ENCODE measurements around the gene FIGNL1.

DNA sequence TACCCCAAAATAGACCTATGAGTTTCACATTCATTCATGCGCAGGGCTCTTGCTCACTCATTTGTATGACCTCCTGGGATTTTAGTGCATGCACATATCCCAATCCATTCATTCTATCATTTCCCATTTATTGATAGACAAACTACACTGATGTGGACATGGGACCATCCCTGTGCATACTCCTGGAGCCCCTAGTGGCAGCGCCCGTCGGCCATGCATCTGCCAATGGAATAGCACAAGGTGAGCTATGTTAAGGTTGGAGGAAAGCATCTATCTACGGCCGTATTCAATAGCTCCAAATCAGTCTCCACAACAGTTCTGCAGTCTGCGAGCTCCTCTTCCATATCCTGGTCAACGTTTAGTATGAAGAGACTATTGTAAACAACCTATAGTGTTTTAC, 31.7 kb upstream of the FIGNL1 start:
- TF ChIP-seq, protein P1, sequence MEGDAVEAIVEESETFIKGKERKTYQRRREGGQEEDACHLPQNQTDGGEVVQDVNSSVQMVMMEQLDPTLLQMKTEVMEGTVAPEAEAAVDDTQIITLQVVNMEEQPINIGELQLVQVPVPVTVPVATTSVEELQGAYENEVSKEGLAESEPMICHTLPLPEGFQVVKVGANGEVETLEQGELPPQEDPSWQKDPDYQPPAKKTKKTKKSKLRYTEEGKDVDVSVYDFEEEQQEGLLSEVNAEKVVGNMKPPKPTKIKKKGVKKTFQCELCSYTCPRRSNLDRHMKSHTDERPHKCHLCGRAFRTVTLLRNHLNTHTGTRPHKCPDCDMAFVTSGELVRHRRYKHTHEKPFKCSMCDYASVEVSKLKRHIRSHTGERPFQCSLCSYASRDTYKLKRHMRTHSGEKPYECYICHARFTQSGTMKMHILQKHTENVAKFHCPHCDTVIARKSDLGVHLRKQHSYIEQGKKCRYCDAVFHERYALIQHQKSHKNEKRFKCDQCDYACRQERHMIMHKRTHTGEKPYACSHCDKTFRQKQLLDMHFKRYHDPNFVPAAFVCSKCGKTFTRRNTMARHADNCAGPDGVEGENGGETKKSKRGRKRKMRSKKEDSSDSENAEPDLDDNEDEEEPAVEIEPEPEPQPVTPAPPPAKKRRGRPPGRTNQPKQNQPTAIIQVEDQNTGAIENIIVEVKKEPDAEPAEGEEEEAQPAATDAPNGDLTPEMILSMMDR (IDR thresholded peaks at IDR 0.05; ENCODE audit: insufficient read depth, low read length): no peak
- TF ChIP-seq, protein P2, sequence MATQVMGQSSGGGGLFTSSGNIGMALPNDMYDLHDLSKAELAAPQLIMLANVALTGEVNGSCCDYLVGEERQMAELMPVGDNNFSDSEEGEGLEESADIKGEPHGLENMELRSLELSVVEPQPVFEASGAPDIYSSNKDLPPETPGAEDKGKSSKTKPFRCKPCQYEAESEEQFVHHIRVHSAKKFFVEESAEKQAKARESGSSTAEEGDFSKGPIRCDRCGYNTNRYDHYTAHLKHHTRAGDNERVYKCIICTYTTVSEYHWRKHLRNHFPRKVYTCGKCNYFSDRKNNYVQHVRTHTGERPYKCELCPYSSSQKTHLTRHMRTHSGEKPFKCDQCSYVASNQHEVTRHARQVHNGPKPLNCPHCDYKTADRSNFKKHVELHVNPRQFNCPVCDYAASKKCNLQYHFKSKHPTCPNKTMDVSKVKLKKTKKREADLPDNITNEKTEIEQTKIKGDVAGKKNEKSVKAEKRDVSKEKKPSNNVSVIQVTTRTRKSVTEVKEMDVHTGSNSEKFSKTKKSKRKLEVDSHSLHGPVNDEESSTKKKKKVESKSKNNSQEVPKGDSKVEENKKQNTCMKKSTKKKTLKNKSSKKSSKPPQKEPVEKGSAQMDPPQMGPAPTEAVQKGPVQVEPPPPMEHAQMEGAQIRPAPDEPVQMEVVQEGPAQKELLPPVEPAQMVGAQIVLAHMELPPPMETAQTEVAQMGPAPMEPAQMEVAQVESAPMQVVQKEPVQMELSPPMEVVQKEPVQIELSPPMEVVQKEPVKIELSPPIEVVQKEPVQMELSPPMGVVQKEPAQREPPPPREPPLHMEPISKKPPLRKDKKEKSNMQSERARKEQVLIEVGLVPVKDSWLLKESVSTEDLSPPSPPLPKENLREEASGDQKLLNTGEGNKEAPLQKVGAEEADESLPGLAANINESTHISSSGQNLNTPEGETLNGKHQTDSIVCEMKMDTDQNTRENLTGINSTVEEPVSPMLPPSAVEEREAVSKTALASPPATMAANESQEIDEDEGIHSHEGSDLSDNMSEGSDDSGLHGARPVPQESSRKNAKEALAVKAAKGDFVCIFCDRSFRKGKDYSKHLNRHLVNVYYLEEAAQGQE (IDR thresholded peaks at IDR 0.05; ENCODE audit: insufficient replicate concordance, low read depth): no peak
- no peak for TF ChIP-seq SPI1 (IDR thresholded peaks at IDR 0.05; ENCODE audit: borderline replicate concordance, low read depth)
- no peak for TF ChIP-seq POLR2AphosphoS5 (IDR thresholded peaks at IDR 0.05; ENCODE audit: low read depth)
- no peak for TF ChIP-seq GABPA (IDR thresholded peaks at IDR 0.05; ENCODE audit: low read depth)

Data from HL-60 (cell line).